ENCODE measurements around the gene TMEM198. TPM values are rescaled to one million over a fixed set of nuclear protein-coding genes. Genes with fewer than 3 reads are reported as not detected.

The TMEM198 gene
- total and polyA plus RNA-seq, 2 experiments from 2014 or later: 8.0 to 10.4 TPM

- H3K9me2 ChIP-seq (replicated peaks; ENCODE audit: insufficient read depth): no peaks in the 10 kb centered on the region
- H3K79me2 ChIP-seq: no peaks in the 10 kb centered on the region
- peak overlapping the region; percentile 67 for H3K4me2 ChIP-seq
- H3K9me3 ChIP-seq (ENCODE audit: low read depth): no peaks in the 10 kb centered on the region
- WGBS (ENCODE audit: low lambda C conversion rate, missing lambda C conversion rate): 18% methylated on average over 4 of the region's 4 CpGs
- H4K20me1 ChIP-seq (ENCODE audit: insufficient read depth, poor library complexity, severe bottlenecking): no peaks in the 10 kb centered on the region
- no peak for TF ChIP-seq EZH2 (IDR thresholded peaks at IDR 0.05; ENCODE audit: borderline replicate concordance)
- no peak for TF ChIP-seq CTCF (IDR thresholded peaks at IDR 0.05; ENCODE audit: poor library complexity)
- no peak for TF ChIP-seq EZH2phosphoT487 (IDR thresholded peaks at IDR 0.05; ENCODE audit: low read depth, severe bottlenecking, unreplicated experiment)
- H2AFZ ChIP-seq: no peak overlapping the region
- no peak overlapping the region for H3K4me3 ChIP-seq
- peaks cover 32% of the 10 kb centered on the region for H3K4me1 ChIP-seq (ENCODE audit: insufficient read depth)
- H3K27ac ChIP-seq: no peak overlapping the region
- peaks cover 56% of the 10 kb centered on the region for H3K27me3 ChIP-seq
- no peaks in the 10 kb centered on the region for H3K36me3 ChIP-seq (replicated peaks; ENCODE audit: insufficient read depth, low read depth)
- no peak for DNase-seq (ENCODE audit: low spot score)
These were observed 30.0 kb upstream of the TMEM198 start for GRCh38 chr2:219513787-219514186.

- H3K4me3 ChIP-seq: no peak within 1 kb of the TSS
- DNase-seq (ENCODE audit: low spot score): no peak
- 13% methylated on average over 27 of the region's 31 CpGs for WGBS (ENCODE audit: low lambda C conversion rate, missing lambda C conversion rate)
- no peaks in the 10 kb centered on the region for H3K9me3 ChIP-seq (ENCODE audit: low read depth)
- H3K4me2 ChIP-seq: peak within 1 kb of the TSS; percentile 67
- no peaks in the 10 kb centered on the region for H3K9me2 ChIP-seq (replicated peaks; ENCODE audit: insufficient read depth)
- no peaks in the 10 kb centered on the region for H3K79me2 ChIP-seq
- no peaks in the 10 kb centered on the region for H3K36me3 ChIP-seq (replicated peaks; ENCODE audit: insufficient read depth, low read depth)
- no peak within 1 kb of the TSS for H2AFZ ChIP-seq
- no peak within 1 kb of the TSS for H3K27ac ChIP-seq
- TF ChIP-seq CTCF (IDR thresholded peaks at IDR 0.05; ENCODE audit: poor library complexity): no peak
- TF ChIP-seq EZH2 (IDR thresholded peaks at IDR 0.05; ENCODE audit: borderline replicate concordance): no peak
- TF ChIP-seq EZH2phosphoT487 (IDR thresholded peaks at IDR 0.05; ENCODE audit: low read depth, severe bottlenecking, unreplicated experiment): no peak
- H3K27me3 ChIP-seq: peaks cover 57% of the 10 kb centered on the region
- H4K20me1 ChIP-seq (ENCODE audit: insufficient read depth, poor library complexity, severe bottlenecking): no peaks in the 10 kb centered on the region
- peaks cover 27% of the 10 kb centered on the region for H3K4me1 ChIP-seq (ENCODE audit: insufficient read depth)
These were observed 29.5 kb upstream of the TMEM198 start, which contains the start of gene ASIC4 for GRCh38 chr2:219514196-219514761. Gene ASIC4, plus strand, starts transcription at chr2:219514482. Its CDS starts 243 bp downstream, at chr2:219514725.

- no peak overlapping the region for H3K27ac ChIP-seq
- no peak overlapping the region for H2AFZ ChIP-seq
These were observed 29.0 kb upstream of the TMEM198 start for GRCh38 chr2:219514836-219515235.

More at GRCh38 chr2:219514836-219515235, 29.0 kb upstream of the TMEM198 start:
- H3K27me3 ChIP-seq: peaks cover 61% of the 10 kb centered on the region
- H3K9me3 ChIP-seq (ENCODE audit: low read depth): no peaks in the 10 kb centered on the region
- H3K4me2 ChIP-seq: no peak overlapping the region
- DNase-seq (ENCODE audit: low spot score): no peak
- WGBS (ENCODE audit: low lambda C conversion rate, missing lambda C conversion rate): 90% methylated on average over 20 of the region's 21 CpGs
- no peak overlapping the region for H3K4me3 ChIP-seq
- H3K36me3 ChIP-seq (replicated peaks; ENCODE audit: insufficient read depth, low read depth): no peaks in the 10 kb centered on the region
- H3K9me2 ChIP-seq (replicated peaks; ENCODE audit: insufficient read depth): no peaks in the 10 kb centered on the region
- no peaks in the 10 kb centered on the region for H3K79me2 ChIP-seq
- TF ChIP-seq EZH2phosphoT487 (IDR thresholded peaks at IDR 0.05; ENCODE audit: low read depth, severe bottlenecking, unreplicated experiment) (no peak), CTCF (IDR thresholded peaks at IDR 0.05; ENCODE audit: poor library complexity) (no peak)
- no peaks in the 10 kb centered on the region for H4K20me1 ChIP-seq (ENCODE audit: insufficient read depth, poor library complexity, severe bottlenecking)
- peaks cover 21% of the 10 kb centered on the region for H3K4me1 ChIP-seq (ENCODE audit: insufficient read depth)
